GM12878 (cell line): ENCODE measurements around the gene USP21. TPM values are rescaled to one million over a fixed set of nuclear protein-coding genes. Genes with fewer than 3 reads are reported as not detected.

Source experiments
- ATF7 ChIP-seq: fragments of 450-650 bp; IDR thresholded peaks from 2 replicates; pipeline ENCODE4 v1.6.1; 2016; ENCODE audit warnings: low read depth, mild to moderate bottlenecking
- CHD1 ChIP-seq: IDR thresholded peaks from 2 replicates; pipeline ENCODE4 v1.6.1; 2012; ENCODE audit warnings: low read depth, low read length, improper control_type of control experiment
- DPF2 ChIP-seq: fragments of 450-650 bp; IDR thresholded peaks from 2 replicates; pipeline ENCODE4 v1.6.1; 2017; ENCODE audit warnings: mild to moderate bottlenecking
- EED ChIP-seq: sonication (generic); IDR thresholded peaks from 2 replicates; pipeline ENCODE4 v1.6.1; 2016; ENCODE audit warnings: antibody characterized with exemption, low read depth
- GATAD2B ChIP-seq: fragments of 450-650 bp; conservative IDR thresholded peaks from 2 replicates; pipeline ENCODE4 v1.6.1; 2017; ENCODE audit warnings: low read depth, mild to moderate bottlenecking, moderate library complexity
- HDAC6 ChIP-seq: fragments of 200-600 bp; sonication (generic); IDR thresholded peaks from one replicate; pipeline ENCODE4 v1.8.0; 2017; ENCODE audit warnings: antibody characterized with exemption; ENCODE audit not compliant: unreplicated experiment
- LARP7 ChIP-seq: fragments of 450-650 bp; IDR thresholded peaks from 2 replicates; pipeline ENCODE4 v1.6.1; 2017; ENCODE audit warnings: mild to moderate bottlenecking
- MTA2 ChIP-seq: fragments of 450-650 bp; IDR thresholded peaks from 2 replicates; pipeline ENCODE4 v1.6.1; 2016; ENCODE audit warnings: low read depth, mild to moderate bottlenecking, moderate library complexity
- NBN ChIP-seq: fragments of 450-650 bp; IDR thresholded peaks from 2 replicates; pipeline ENCODE4 v1.6.1; 2016
- NR2C1 ChIP-seq: fragments of 450-650 bp; IDR thresholded peaks from 2 replicates; pipeline ENCODE4 v1.6.1; 2017; ENCODE audit warnings: antibody characterized with exemption, mild to moderate bottlenecking, moderate library complexity
- PAX5 ChIP-seq: IDR thresholded peaks from 2 replicates; pipeline ENCODE4 v1.6.1; 2011; ENCODE audit warnings: low read depth, low read length, borderline replicate concordance
- POU2F2 ChIP-seq: IDR thresholded peaks from 3 replicates; pipeline ENCODE4 v1.6.1; 2011; ENCODE audit warnings: low read depth, mild to moderate bottlenecking, low read length, borderline replicate concordance
- RAD51 ChIP-seq: fragments of 450-650 bp; IDR thresholded peaks from 2 replicates; pipeline ENCODE4 v1.6.1; 2016; ENCODE audit warnings: moderate library complexity, mild to moderate bottlenecking, inconsistent platforms
- SPI1 ChIP-seq: IDR thresholded peaks from 2 replicates; pipeline ENCODE4 v1.6.1; 2011; ENCODE audit warnings: low read depth, mild to moderate bottlenecking, low read length, moderate library complexity, borderline replicate concordance; ENCODE audit not compliant: insufficient read depth
- SREBF2 ChIP-seq: IDR thresholded peaks from 2 replicates; pipeline ENCODE4 v1.6.1; 2012; ENCODE audit warnings: mild to moderate bottlenecking, low read length
- STAT1 ChIP-seq: fragments of 450-650 bp; conservative IDR thresholded peaks from 2 replicates; pipeline ENCODE4 v1.6.1; 2014; ENCODE audit warnings: antibody characterized with exemption, mild to moderate bottlenecking
- YBX1 ChIP-seq: fragments of 450-650 bp; IDR thresholded peaks from 2 replicates; pipeline ENCODE4 v1.6.1; 2016; ENCODE audit warnings: antibody characterized with exemption
- ZBTB33 ChIP-seq: fragments of 450-650 bp; IDR thresholded peaks from 2 replicates; pipeline ENCODE4 v1.6.1; 2017; ENCODE audit warnings: mild to moderate bottlenecking
- polyA plus RNA-seq, 11 experiments: library from polyadenylated mRNA; depleted of rRNA in 4 of 11; unstranded in 6 of 11; stranded (reverse) in 5 of 11; fragments of >200 nt; fragmentation: Nextera tagmentation in 4 of 11; fragmentation: Illumina TruSeq in 1 of 11; extraction: Ambion mirVana in 4 of 11; extraction: Trizol in 1 of 11; gene quantifications; 1 replicate in 1 of 11; 2 replicates in 10 of 11; pipeline versions ENCODE4 v1.2.1 to v1.2.3, GENCODE V29; 2011 to 2016; ENCODE audit warnings: inconsistent platforms in 2 of 11, missing spikeins in 2 of 11, low read depth in 1 of 11
- total RNA-seq, 4 experiments: library from RNA; depleted of rRNA in 3 of 4; stranded (reverse); fragments of >200 nt in 3 of 4; fragmentation: Illumina TruSeq in 1 of 4; extraction: Trizol in 1 of 4; gene quantifications; 2 replicates each; pipeline versions ENCODE4 v1.2.1 to v1.2.3, GENCODE V29; 2013 to 2021
- TF ChIP-seq, protein P1 (sequence below): fragments of 450-650 bp; formaldehyde crosslinking; IDR thresholded peaks from 2 replicates; pipeline ENCODE4 v1.4.0; 2020; ENCODE audit warnings: mild to moderate bottlenecking, moderate library complexity

Gene USP21
- total and polyA plus RNA-seq, 10 of the 15 experiments (the other 5 are each of a cell fraction or from before 2014, with no cell fraction given), result 3.2 to 28.6 (median 16.6) TPM

DNA sequence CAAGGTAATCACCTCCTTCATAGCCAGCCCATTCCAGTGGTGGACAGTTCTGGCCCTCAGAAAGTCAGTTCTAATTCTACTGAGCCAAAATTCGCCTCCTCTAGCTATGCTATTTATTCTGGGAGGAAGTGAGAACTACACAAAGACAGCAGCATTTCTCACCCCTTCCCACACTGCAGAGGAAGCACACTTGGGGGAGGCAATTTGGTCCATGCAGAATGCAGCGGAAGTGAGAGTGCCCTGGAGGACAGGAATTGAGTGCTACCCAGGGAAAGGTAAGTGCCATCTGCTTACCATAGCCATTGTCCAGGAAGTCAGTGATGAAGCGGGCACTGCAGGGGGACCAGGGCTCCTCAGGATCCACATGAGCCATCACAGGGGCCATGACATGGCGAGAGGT, 35.9 kb downstream of the USP21 start (continued):
- TF ChIP-seq LARP7, result no peak
- no peak for TF ChIP-seq STAT1
- TF ChIP-seq, protein P1, sequence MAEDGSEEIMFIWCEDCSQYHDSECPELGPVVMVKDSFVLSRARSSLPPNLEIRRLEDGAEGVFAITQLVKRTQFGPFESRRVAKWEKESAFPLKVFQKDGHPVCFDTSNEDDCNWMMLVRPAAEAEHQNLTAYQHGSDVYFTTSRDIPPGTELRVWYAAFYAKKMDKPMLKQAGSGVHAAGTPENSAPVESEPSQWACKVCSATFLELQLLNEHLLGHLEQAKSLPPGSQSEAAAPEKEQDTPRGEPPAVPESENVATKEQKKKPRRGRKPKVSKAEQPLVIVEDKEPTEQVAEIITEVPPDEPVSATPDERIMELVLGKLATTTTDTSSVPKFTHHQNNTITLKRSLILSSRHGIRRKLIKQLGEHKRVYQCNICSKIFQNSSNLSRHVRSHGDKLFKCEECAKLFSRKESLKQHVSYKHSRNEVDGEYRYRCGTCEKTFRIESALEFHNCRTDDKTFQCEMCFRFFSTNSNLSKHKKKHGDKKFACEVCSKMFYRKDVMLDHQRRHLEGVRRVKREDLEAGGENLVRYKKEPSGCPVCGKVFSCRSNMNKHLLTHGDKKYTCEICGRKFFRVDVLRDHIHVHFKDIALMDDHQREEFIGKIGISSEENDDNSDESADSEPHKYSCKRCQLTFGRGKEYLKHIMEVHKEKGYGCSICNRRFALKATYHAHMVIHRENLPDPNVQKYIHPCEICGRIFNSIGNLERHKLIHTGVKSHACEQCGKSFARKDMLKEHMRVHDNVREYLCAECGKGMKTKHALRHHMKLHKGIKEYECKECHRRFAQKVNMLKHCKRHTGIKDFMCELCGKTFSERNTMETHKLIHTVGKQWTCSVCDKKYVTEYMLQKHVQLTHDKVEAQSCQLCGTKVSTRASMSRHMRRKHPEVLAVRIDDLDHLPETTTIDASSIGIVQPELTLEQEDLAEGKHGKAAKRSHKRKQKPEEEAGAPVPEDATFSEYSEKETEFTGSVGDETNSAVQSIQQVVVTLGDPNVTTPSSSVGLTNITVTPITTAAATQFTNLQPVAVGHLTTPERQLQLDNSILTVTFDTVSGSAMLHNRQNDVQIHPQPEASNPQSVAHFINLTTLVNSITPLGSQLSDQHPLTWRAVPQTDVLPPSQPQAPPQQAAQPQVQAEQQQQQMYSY (CRISPR knock-in tag), result no peak
- no peak for TF ChIP-seq POU2F2
- TF ChIP-seq NR2C1, result no peak
- peak; percentile 94 for TF ChIP-seq SPI1
- TF ChIP-seq NBN, result 0 out of 2 replicates have a peak, but pooled peaks have one; percentile 42
- no peak for TF ChIP-seq PAX5
- peak; percentile 41; the same call in 1 of the 2 replicates for TF ChIP-seq EED
- peak; percentile 59 for TF ChIP-seq GATAD2B
- TF ChIP-seq SREBF2, result no peak
- peak; percentile 18; the same call in 1 of the 2 replicates for TF ChIP-seq ATF7
- TF ChIP-seq YBX1, result no peak
- peak; percentile 54 for TF ChIP-seq MTA2
- no peak for TF ChIP-seq ZBTB33
- no peak for TF ChIP-seq CHD1
- TF ChIP-seq HDAC6, result no peak
- TF ChIP-seq DPF2, result peak; percentile 62; the same call in 1 of the 2 replicates
- no peak for TF ChIP-seq RAD51
- TF ChIP-seq, all 136 proteins: peak for 17
